Measurements from ENCODE around the gene LEPR.

- TF ChIP-seq CTCF (IDR thresholded peaks at IDR 0.05) = peak in 3 of 6 experiments; percentile 4 to 14 (median 10)
- no peak for TF ChIP-seq POLR2A (IDR thresholded peaks at IDR 0.05)
These were observed 13.8 kb downstream of the LEPR start for GRCh38 chr1:65434255-65434654.

Data from esophagus squamous epithelium (tissue), 4 donors.